ENCODE data around the gene HSPA8. TPM values are rescaled to one million over a fixed set of nuclear protein-coding genes. Genes with fewer than 3 reads are reported as not detected.
A peak's percentile ranks its signal among the peaks of the same experiment; 100 is the strongest.

Gene HSPA8
- total and polyA plus RNA-seq, 2 of the 8 experiments (the other 6 are each of a cell fraction or from before 2014, with no cell fraction given): 1,491 to 2,155 TPM

- Histone ChIP-seq H2BK5ac (ENCODE audit: low read depth, low read length) (no peak overlapping the region), H2AK5ac (ENCODE audit: low read depth, low read length) (no peak overlapping the region), H3K36me3 (ENCODE audit: control insufficient read depth in 2 of 4, insufficient read depth in 4 of 4, low read length in 3 of 4) (peaks cover 19 to 49% (median 40%) of the 10 kb centered on the region in 4 experiments), H3K23ac (ENCODE audit: insufficient read length) (no peak overlapping the region), H2BK12ac (ENCODE audit: low read depth, low read length) (no peak overlapping the region), H2AFZ (ENCODE audit: low read length) (no peak overlapping the region), H4K5ac (ENCODE audit: insufficient read length, low read depth, low read length) (no peak overlapping the region), H4K20me1 (replicated peaks in 1 of 2; ENCODE audit: control insufficient read depth in 1 of 2, insufficient read depth in 2 of 2, low read length in 2 of 2) (peaks cover 14 to 15% of the 10 kb centered on the region in 2 experiments), H3K56ac (replicated peaks; ENCODE audit: insufficient read length, low read depth, low read length) (no peak overlapping the region), H2BK20ac (ENCODE audit: low read length) (no peak overlapping the region), H3K27me3 (replicated peaks in 1 of 4; ENCODE audit: control insufficient read depth in 3 of 4, extremely low read depth in 1 of 4, insufficient read depth in 3 of 4, low read length in 3 of 4) (no peaks in the 10 kb centered on the region), H3K79me2 (ENCODE audit: control insufficient read depth in 1 of 2, insufficient read depth in 2 of 2, low read length in 2 of 2) (peaks cover 0 to 11% of the 10 kb centered on the region in 2 experiments; a peak in 3 of 4 replicates), H4K91ac (replicated peaks; ENCODE audit: insufficient read length, low read length) (no peak overlapping the region), H3K4ac (replicated peaks; ENCODE audit: insufficient read length, low read depth, low read length) (no peak overlapping the region), H3K4me3 (ENCODE audit: extremely low read depth in 1 of 4, insufficient read depth in 2 of 4, low read depth in 3 of 4, low read length in 4 of 4) (no peak overlapping the region), H3K4me1 (replicated peaks in 1 of 4; ENCODE audit: control insufficient read depth in 3 of 4, insufficient read depth in 4 of 4, low read length in 3 of 4) (peaks cover 0 to 5% (median 2%) of the 10 kb centered on the region in 4 experiments; a peak in 4 of 7 replicates), H3K4me2 (ENCODE audit: insufficient read depth in 1 of 2, low read depth in 2 of 2, low read length in 2 of 2) (no peak overlapping the region), H3K23me2 (ENCODE audit: low read depth, low read length) (no peaks in the 10 kb centered on the region), H3K79me1 (ENCODE audit: low read depth, low read length) (no peaks in the 10 kb centered on the region; the same call in 1 of the 2 replicates), H3K14ac (ENCODE audit: insufficient read length) (no peak overlapping the region), H3K9ac (replicated peaks in 1 of 4; ENCODE audit: extremely low read depth in 1 of 4, low read depth in 3 of 4, low read length in 3 of 4) (no peak overlapping the region), H3K27ac (ENCODE audit: low read depth, low read length) (no peak overlapping the region), H3K9me3 (ENCODE audit: insufficient read depth in 2 of 2, low read depth in 1 of 2, low read length in 1 of 2) (no peaks in the 10 kb centered on the region), H2BK15ac (ENCODE audit: low read length) (no peak overlapping the region), H2BK120ac (replicated peaks; ENCODE audit: low read depth, low read length) (no peak overlapping the region), H4K8ac (ENCODE audit: extremely low read depth, insufficient read depth, low read length) (no peak overlapping the region), H3K18ac (ENCODE audit: extremely low read depth, low read length) (no peak overlapping the region)
- FAIRE-seq (peak; percentile 62), DNase-seq (ENCODE audit: low read depth in 1 of 2, low spot score in 2 of 2) (no peak)
- ChIA-PET CTCF (ENCODE audit: partially characterized antibody) (interaction anchor here (0.6 to 5.5 kb wide), 53 partner anchors 10 to 527 kb away, joined by 3 to 58 read pairs (median 4); partner anchors contain the start of gene BSX), POLR2A (ENCODE audit: partially characterized antibody) (interaction anchor here (0.9 to 8.5 kb wide), 5 partner anchors 7 to 191 kb away, joined by 4 to 54 read pairs (median 11); partner anchors contain the start of gene HSPA8)
- WGBS, 2 experiments (ENCODE audit: extremely low coverage in 1 of 2, insufficient coverage in 1 of 2, insufficient read length in 1 of 2, insufficient replicate concordance in 2 of 2, low coverage in 1 of 2, low lambda C conversion rate in 2 of 2, missing lambda C conversion rate in 1 of 2): 44% methylated on average over 11 of the region's 11 CpGs; no CpG with 5 or more reads in 1 of the 2 experiments
- no peak for TF ChIP-seq RFX5 (IDR thresholded peaks at IDR 0.05; ENCODE audit: borderline replicate concordance, low read depth, low read length)
- TF ChIP-seq POLR2A (IDR thresholded peaks at IDR 0.05; ENCODE audit: control extremely low read depth in 1 of 2, low read depth in 2 of 2, low read length in 2 of 2): peak in 1 of 2 experiments; percentile 18; a peak in 1 of 3 replicates
- peak; percentile 73; the same call in 1 of the 2 replicates for TF ChIP-seq POLR2AphosphoS5 (IDR thresholded peaks at IDR 0.05; ENCODE audit: low read depth, low read length)
- TF ChIP-seq CTCF (IDR thresholded peaks at IDR 0.05; ENCODE audit: control extremely low read depth in 1 of 3, insufficient read depth in 1 of 3, low read depth in 1 of 3, low read length in 3 of 3): peak in 2 of 3 experiments; percentile 66 to 68; a peak in 3 of 4 replicates
- no peak for TF ChIP-seq MAFK (IDR thresholded peaks at IDR 0.05; ENCODE audit: low read depth, low read length)
- TF ChIP-seq PHF8 (conservative IDR thresholded peaks at IDR 0.05; ENCODE audit: low read depth, low read length): no peak
- peak; percentile 70 to 80 for TF ChIP-seq RAD21 (IDR thresholded peaks at IDR 0.05 in 1 of 2, conservative IDR thresholded peaks at IDR 0.05 in 1 of 2; ENCODE audit: low read depth in 2 of 2, low read length in 2 of 2)
- TF ChIP-seq FOSL1 (IDR thresholded peaks at IDR 0.05; ENCODE audit: insufficient read depth, low read depth, low read length): no peak
These were observed 7.5 kb downstream of the HSPA8 start for GRCh38 chr11:123054301-123055065.
